ENCODE results near the gene SLC4A1. TPM values are rescaled to one million over a fixed set of nuclear protein-coding genes. Genes with fewer than 3 reads are reported as not detected.

Gene SLC4A1
- total RNA-seq, 1 experiment from 2014 or later = not detected

- peak overlapping the region; percentile 64 for H3K4me3 Mint-ChIP-seq
- TF ChIP-seq, protein P1, sequence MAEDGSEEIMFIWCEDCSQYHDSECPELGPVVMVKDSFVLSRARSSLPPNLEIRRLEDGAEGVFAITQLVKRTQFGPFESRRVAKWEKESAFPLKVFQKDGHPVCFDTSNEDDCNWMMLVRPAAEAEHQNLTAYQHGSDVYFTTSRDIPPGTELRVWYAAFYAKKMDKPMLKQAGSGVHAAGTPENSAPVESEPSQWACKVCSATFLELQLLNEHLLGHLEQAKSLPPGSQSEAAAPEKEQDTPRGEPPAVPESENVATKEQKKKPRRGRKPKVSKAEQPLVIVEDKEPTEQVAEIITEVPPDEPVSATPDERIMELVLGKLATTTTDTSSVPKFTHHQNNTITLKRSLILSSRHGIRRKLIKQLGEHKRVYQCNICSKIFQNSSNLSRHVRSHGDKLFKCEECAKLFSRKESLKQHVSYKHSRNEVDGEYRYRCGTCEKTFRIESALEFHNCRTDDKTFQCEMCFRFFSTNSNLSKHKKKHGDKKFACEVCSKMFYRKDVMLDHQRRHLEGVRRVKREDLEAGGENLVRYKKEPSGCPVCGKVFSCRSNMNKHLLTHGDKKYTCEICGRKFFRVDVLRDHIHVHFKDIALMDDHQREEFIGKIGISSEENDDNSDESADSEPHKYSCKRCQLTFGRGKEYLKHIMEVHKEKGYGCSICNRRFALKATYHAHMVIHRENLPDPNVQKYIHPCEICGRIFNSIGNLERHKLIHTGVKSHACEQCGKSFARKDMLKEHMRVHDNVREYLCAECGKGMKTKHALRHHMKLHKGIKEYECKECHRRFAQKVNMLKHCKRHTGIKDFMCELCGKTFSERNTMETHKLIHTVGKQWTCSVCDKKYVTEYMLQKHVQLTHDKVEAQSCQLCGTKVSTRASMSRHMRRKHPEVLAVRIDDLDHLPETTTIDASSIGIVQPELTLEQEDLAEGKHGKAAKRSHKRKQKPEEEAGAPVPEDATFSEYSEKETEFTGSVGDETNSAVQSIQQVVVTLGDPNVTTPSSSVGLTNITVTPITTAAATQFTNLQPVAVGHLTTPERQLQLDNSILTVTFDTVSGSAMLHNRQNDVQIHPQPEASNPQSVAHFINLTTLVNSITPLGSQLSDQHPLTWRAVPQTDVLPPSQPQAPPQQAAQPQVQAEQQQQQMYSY (CRISPR knock-in tag; IDR thresholded peaks at IDR 0.05) = 0 out of 2 replicates have a peak, but pooled peaks have one; percentile 10
- TF ChIP-seq ARID4B (CRISPR knock-in tag; IDR thresholded peaks at IDR 0.05; ENCODE audit: borderline replicate concordance) (no peak), ZNF121 (CRISPR knock-in tag; IDR thresholded peaks at IDR 0.05) (0 out of 2 replicates have a peak, but pooled peaks have one; percentile 11), NFE2L1 (CRISPR knock-in tag; IDR thresholded peaks at IDR 0.05) (no peak), NR2C2 (CRISPR knock-in tag; IDR thresholded peaks at IDR 0.05) (no peak), ZNF532 (CRISPR knock-in tag; IDR thresholded peaks at IDR 0.05; ENCODE audit: borderline replicate concordance) (no peak)
- no peak overlapping the region for H3K27ac Mint-ChIP-seq
- no peak for DNase-seq (ENCODE audit: low spot score)
- H3K4me1 Mint-ChIP-seq = peaks cover 45% of the 10 kb centered on the region
- ATAC-seq = no peak
- H3K36me3 Mint-ChIP-seq = no peaks in the 10 kb centered on the region
- peaks cover 20% of the 10 kb centered on the region for H3K27me3 Mint-ChIP-seq (ENCODE audit: low read depth)
- ChIA-PET CTCF (interaction anchor here (0.6 to 3.2 kb wide), 12 partner anchors 15 to 363 kb away, joined by 3 to 18 read pairs (median 6); partner anchors contain the start of genes FAM171A2, GRN, HDAC5 and SLC25A39), POLR2A (interaction anchor here (0.7 kb wide), 1 partner anchor 88 kb away, joined by 3 read pairs; no protein-coding TSS in a partner anchor)
- no peaks in the 10 kb centered on the region for H3K9me3 Mint-ChIP-seq
These were observed 41.5 kb upstream of the SLC4A1 start for GRCh38 chr17:44309472-44309871.

DNA sequence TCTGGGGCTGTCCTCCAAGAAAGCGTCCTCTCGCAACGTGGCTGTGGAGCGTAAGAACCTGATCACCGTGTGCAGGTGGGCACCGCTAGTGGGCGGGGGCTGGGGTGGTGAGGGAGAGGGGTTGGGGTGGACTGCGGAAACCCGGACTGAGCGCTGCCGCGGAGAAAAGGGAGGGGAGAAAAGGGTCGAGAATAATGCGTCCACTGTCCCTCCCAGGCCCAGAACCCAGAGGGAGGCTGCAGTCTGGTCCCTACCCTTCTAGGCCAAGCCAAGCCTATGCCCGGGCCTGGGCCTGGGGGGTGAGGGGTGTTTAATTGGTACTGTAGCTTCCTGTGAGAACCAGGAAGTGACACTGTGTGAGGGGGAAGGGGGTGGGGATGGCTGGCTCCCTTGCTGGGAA, 40.9 kb upstream of the SLC4A1 start:
- ATAC-seq (no peak), DNase-seq (ENCODE audit: low spot score) (no peak)
- Mint-ChIP-seq H3K4me1 (peaks cover 41% of the 10 kb centered on the region), H3K36me3 (peaks cover 3% of the 10 kb centered on the region; the same call in 1 of the 2 replicates), H3K9me3 (no peaks in the 10 kb centered on the region), H3K27me3 (ENCODE audit: low read depth) (peaks cover 14% of the 10 kb centered on the region), H3K4me3 (peak overlapping the region; percentile 64), H3K27ac (no peak overlapping the region)
- CTCF ChIA-PET = interaction anchor here (0.6 to 2.5 kb wide), 22 partner anchors 8 to 248 kb away, joined by 3 to 20 read pairs (median 5); partner anchors contain the start of genes FAM171A2, FZD2, GRN and HDAC5
- TF ChIP-seq RELA (CRISPR knock-in tag; IDR thresholded peaks at IDR 0.05; ENCODE audit: borderline replicate concordance) (no peak), SMAD3 (CRISPR knock-in tag; IDR thresholded peaks at IDR 0.05; ENCODE audit: borderline replicate concordance) (no peak)
- POLR2A ChIA-PET = interaction anchor here (0.6 to 1.0 kb wide), 7 partner anchors 8 to 99 kb away, joined by 3 to 6 read pairs (median 3); no protein-coding TSS in a partner anchor
